Activated CD4-positive, alpha-beta memory T cell treated with anti-CD3 and anti-CD28 coated beads, Interleukin-2, amount 10 ng/mL, durations not matched to agents 7 days and 5 days (primary cell): ENCODE data around the gene BMP3. TPM values are rescaled to one million over a fixed set of nuclear protein-coding genes. Genes with fewer than 3 reads are reported as not detected.
"Not testable (repeated sequence)": the region's sequence is repeated elsewhere in the genome, so short reads cannot be mapped to it uniquely, and the experiment has no call there.

Source experiments
- CTCF ChIA-PET: fragments of 350-600 bp; sonication (Branson Sonifier 250); formaldehyde crosslinking; loops from one replicate; lab custom pipeline; 2021; ENCODE audit warnings: antibody characterized with exemption, inconsistent platforms; lab: Charles Lee
- POLR2A ChIA-PET: fragments of 350-600 bp; sonication (Branson Sonifier 250); formaldehyde crosslinking; loops from one replicate; lab custom pipeline; 2021; ENCODE audit warnings: antibody characterized with exemption; lab: Charles Lee
- DNase-seq: peaks from one replicate; pipeline ENCODE4 v3.0.0-alpha.2; 2020
- H3K27ac Mint-ChIP-seq: one replicate; pipeline ENCODE4 v1.8.0; 2021; ENCODE audit warnings: mild to moderate bottlenecking, mixed read lengths
- H3K27me3 Mint-ChIP-seq: one replicate; pipeline ENCODE4 v1.8.0; 2021; ENCODE audit warnings: mixed read lengths
- H3K36me3 Mint-ChIP-seq: one replicate; pipeline ENCODE4 v1.8.0; 2021; ENCODE audit warnings: low read depth, mixed read lengths
- H3K4me1 Mint-ChIP-seq: one replicate; pipeline ENCODE4 v1.8.0; 2021; ENCODE audit warnings: mixed read lengths
- H3K4me3 Mint-ChIP-seq: one replicate; pipeline ENCODE4 v1.8.0; 2021; ENCODE audit warnings: mild to moderate bottlenecking, mixed read lengths
- H3K9me3 Mint-ChIP-seq: one replicate; pipeline ENCODE4 v1.8.0; 2021; ENCODE audit warnings: mixed read lengths
- total RNA-seq, 2 experiments: library from RNA; stranded (reverse); gene quantifications; one replicate each; pipeline ENCODE4 v1.2.3, GENCODE V29; 2021

Gene BMP3
- total RNA-seq = not detected

DNA sequence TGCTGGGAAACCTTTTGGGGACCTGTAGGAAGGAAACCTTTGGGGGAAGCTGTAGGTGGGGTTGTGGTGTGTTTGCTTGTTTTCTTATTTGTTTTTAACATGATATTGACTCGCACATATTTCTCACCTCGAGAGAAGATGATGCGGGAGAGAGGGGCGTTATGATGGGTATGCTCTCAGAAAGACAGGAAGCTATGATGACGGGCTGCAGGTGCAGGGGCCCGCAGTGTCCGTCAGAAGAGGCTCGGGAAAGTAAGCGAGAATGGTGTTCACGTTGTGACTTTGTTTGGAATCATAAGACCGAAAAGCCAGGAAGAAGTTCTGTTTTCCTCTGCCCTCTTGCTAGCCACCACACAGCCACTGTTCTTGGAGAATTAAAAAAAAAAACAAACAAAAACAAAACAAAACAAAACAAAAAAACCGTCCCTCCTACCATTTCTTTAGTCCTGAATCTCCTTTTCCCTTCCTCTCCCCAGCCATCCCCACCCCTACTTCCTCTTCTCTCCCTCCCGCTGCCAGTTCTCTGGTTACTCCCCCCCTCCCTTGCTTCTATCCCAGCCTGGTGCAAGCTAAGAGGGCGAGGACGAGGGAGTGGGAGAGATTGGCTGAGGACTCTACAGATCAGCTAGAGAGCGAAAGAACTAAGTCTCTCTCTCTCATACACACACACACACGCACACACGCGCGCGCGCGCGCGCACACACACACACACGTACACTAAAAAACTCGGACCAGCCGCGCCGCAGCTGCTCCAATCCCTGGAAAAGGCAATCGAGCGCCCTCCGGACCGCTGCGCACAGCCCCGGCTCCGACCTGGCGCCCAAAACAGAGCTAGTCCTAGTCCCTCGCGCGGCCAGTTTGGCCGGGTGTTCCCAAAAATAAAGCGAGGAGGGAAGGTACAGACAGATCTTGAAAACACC is at the start of gene BMP3:
BMP3 (plus strand) TSS at position 648 of the 920 bp plus-strand sequence. CDS start 577 bp downstream, outside the sequence.
- no peaks in the 10 kb centered on the region for H3K36me3 Mint-ChIP-seq
- CTCF ChIA-PET = interaction anchor here (2.7 kb wide), 1 partner anchor 9 kb away, joined by 12 read pairs; no protein-coding TSS in a partner anchor
- POLR2A ChIA-PET = no interaction called here
- DNase-seq = no peak
- no peak within 1 kb of the TSS for H3K27ac Mint-ChIP-seq
- H3K4me3 Mint-ChIP-seq = peak within 1 kb of the TSS; percentile 57
- no peaks in the 10 kb centered on the region for H3K9me3 Mint-ChIP-seq
- H3K27me3 Mint-ChIP-seq = peaks cover 67% of the 10 kb centered on the region
- peaks cover 9% of the 10 kb centered on the region for H3K4me1 Mint-ChIP-seq

DNA sequence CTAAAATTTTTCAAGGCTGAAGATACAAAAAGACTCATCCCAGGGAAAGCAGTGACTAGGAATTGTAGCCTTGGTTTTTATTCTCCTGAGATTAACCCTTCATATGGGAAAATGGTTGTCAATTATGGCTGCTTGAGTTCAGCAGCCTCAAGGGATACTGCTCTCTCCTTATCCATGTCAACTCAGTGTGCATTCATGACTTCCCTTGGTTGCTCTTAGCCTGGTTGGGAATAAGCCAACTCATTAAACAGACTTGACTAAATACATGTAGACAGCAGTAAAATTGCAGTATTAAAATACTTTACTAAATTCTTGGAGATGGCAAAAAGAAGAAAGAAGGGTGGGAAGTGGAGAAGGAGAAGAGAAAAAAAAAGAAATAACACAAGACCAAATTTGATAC is 44.5 kb upstream of the BMP3 start:
- Mint-ChIP-seq H3K4me1 (no peaks in the 10 kb centered on the region), H3K27me3 (peaks cover 4% of the 10 kb centered on the region), H3K36me3 (no peaks in the 10 kb centered on the region), H3K9me3 (no peaks in the 10 kb centered on the region), H3K27ac (no peak overlapping the region), H3K4me3 (no peak overlapping the region)
- ChIA-PET POLR2A (no interaction called here), CTCF (interaction anchor here (1.2 kb wide), 1 partner anchor 620 kb away, joined by 4 read pairs; no protein-coding TSS in a partner anchor)
- DNase-seq = no peak

GRCh38 chr4:80989921-80990544 is 40.5 kb upstream of the BMP3 start:
- no peaks in the 10 kb centered on the region for H3K9me3 Mint-ChIP-seq
- no peaks in the 10 kb centered on the region for H3K27me3 Mint-ChIP-seq
- no peaks in the 10 kb centered on the region for H3K4me1 Mint-ChIP-seq
- no peak overlapping the region for H3K4me3 Mint-ChIP-seq
- no peak for DNase-seq
- ChIA-PET CTCF (interaction anchor here (0.6 to 2.6 kb wide), 9 partner anchors 10 to 664 kb away, joined by 3 to 16 read pairs (median 3); no protein-coding TSS in a partner anchor), POLR2A (no interaction called here)
- no peak overlapping the region for H3K27ac Mint-ChIP-seq
- H3K36me3 Mint-ChIP-seq = no peaks in the 10 kb centered on the region

DNA sequence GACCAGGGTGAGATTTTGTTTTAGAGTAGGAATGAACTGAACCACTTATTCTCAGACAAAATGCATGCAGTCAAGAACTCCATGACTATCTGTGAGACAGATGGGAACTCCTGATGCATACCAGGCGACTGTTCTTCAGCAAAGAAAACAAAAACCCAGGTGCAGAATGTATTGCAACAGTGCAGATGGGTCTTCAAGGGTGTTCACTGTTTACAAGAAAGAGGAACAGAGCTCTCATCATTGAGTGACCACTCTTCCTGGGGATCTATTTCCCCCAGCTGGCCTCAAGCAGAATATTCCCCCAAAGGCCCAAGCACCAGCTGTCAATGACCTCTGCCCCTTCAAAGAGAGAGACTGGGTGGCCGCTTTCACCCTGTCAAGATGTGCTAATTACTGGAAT is 39.7 kb upstream of the BMP3 start:
- H3K4me3 Mint-ChIP-seq = no peak overlapping the region
- no peaks in the 10 kb centered on the region for H3K36me3 Mint-ChIP-seq
- ChIA-PET POLR2A (no interaction called here), CTCF (interaction anchor here (0.7 to 2.6 kb wide), 5 partner anchors 10 to 661 kb away, joined by 3 to 7 read pairs (median 3); no protein-coding TSS in a partner anchor)
- DNase-seq = no peak
- H3K9me3 Mint-ChIP-seq = no peaks in the 10 kb centered on the region
- H3K27ac Mint-ChIP-seq = no peak overlapping the region
- H3K27me3 Mint-ChIP-seq = no peaks in the 10 kb centered on the region
- no peaks in the 10 kb centered on the region for H3K4me1 Mint-ChIP-seq

GRCh38 chr4:80999943-81000342 is 30.6 kb upstream of the BMP3 start:
- no peak for DNase-seq
- Mint-ChIP-seq H3K4me3 (no peak overlapping the region), H3K4me1 (no peaks in the 10 kb centered on the region), H3K27ac (no peak overlapping the region), H3K9me3 (peaks cover 3% of the 10 kb centered on the region), H3K36me3 (no peaks in the 10 kb centered on the region), H3K27me3 (peaks cover 5% of the 10 kb centered on the region)
- ChIA-PET CTCF (no interaction called here), POLR2A (no interaction called here)

DNA sequence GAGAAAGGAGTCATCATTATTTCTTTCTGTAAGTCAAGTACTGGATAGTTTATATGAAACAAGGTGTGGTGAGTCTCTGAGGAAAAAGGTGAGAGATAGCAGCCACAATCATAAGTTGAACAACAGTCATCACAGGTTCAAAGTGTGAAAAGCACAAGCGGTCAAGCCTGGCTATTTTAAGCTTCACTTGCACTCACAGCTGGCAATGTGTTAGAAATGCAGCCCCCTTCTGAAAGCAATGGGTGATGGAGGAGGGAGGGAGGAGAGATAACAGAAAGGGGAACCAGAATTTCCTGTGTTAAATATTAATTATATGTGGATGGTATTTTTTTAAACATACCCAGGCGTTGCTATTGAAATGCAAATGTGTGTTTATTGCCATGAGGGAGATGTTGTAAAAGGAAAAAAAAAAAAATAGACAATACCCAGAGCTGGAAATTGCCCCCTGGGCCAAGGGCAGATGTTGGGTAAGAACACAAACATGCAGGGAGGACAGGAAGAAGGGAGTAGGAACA is 26.9 kb upstream of the BMP3 start:
- POLR2A ChIA-PET = no interaction called here
- Mint-ChIP-seq H3K4me3 (no peak overlapping the region), H3K36me3 (no peaks in the 10 kb centered on the region), H3K9me3 (peaks cover 4% of the 10 kb centered on the region), H3K27me3 (peaks cover 6% of the 10 kb centered on the region), H3K27ac (no peak overlapping the region), H3K4me1 (no peaks in the 10 kb centered on the region)
- CTCF ChIA-PET = no interaction called here
- no peak for DNase-seq

DNA sequence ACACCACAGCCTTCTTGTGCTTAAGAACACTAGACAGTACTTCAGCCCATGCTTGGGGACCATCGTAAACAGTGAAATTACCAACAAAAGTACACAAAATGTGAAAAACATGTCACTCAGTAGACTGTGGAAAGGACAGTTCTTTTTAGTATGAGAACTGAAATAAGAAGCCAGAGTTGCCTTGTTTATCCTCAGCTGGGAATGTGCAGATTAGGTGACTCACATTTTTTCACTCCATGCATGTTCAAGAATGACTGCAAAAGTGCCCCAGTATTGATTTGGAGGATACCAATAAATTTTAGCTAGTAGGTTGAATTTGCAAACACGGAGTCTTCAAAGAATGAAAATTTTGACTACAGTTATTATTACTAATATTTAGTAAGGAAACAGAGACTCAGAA is 23.1 kb upstream of the BMP3 start:
- Mint-ChIP-seq H3K27ac (no peak overlapping the region), H3K4me1 (no peaks in the 10 kb centered on the region), H3K9me3 (peaks cover 4% of the 10 kb centered on the region), H3K36me3 (no peaks in the 10 kb centered on the region), H3K4me3 (no peak overlapping the region), H3K27me3 (peaks cover 6% of the 10 kb centered on the region)
- POLR2A ChIA-PET = no interaction called here
- no peak for DNase-seq
- CTCF ChIA-PET = no interaction called here

DNA sequence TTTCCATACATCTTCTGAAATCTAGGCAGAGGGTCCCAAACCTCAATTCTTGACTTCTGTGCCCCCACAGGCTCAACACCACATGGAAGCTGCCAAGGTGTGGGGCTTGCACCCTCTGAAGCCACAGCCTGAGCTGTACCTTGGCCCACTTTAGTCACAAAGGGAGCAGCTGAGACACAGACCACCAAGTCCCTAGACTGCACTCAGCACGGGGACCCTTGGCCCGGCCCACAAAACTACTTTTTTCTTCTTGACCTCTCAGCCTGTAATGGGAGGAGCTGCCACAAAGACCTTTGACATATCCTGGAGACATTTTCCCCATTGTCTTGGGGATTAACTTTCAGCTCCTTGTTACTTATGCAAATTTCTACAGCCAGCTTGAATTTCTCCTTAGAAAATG is 13.9 kb upstream of the BMP3 start:
- H3K9me3 Mint-ChIP-seq, H3K4me3 Mint-ChIP-seq, H3K4me1 Mint-ChIP-seq, H3K36me3 Mint-ChIP-seq, H3K27me3 Mint-ChIP-seq, POLR2A ChIA-PET, DNase-seq, H3K27ac Mint-ChIP-seq, CTCF ChIA-PET: not testable (repeated sequence)

GRCh38 chr4:81019006-81019405 is 11.5 kb upstream of the BMP3 start:
- ChIA-PET CTCF (no interaction called here), POLR2A (no interaction called here)
- Mint-ChIP-seq H3K36me3 (no peaks in the 10 kb centered on the region), H3K27ac (no peak overlapping the region), H3K27me3 (peaks cover 14% of the 10 kb centered on the region), H3K4me3 (no peak overlapping the region), H3K4me1 (no peaks in the 10 kb centered on the region), H3K9me3 (no peaks in the 10 kb centered on the region)
- no peak for DNase-seq

- DNase-seq = no peak
- ChIA-PET POLR2A (no interaction called here), CTCF (no interaction called here)
- Mint-ChIP-seq H3K27ac (no peak overlapping the region), H3K27me3 (peaks cover 25% of the 10 kb centered on the region), H3K4me1 (no peaks in the 10 kb centered on the region), H3K9me3 (no peaks in the 10 kb centered on the region), H3K4me3 (no peak overlapping the region), H3K36me3 (no peaks in the 10 kb centered on the region)
These were observed 9.2 kb upstream of the BMP3 start for GRCh38 chr4:81021142-81021944.

- POLR2A ChIA-PET = no interaction called here
- no peaks in the 10 kb centered on the region for H3K9me3 Mint-ChIP-seq
These were observed 8.5 kb upstream of the BMP3 start for GRCh38 chr4:81021981-81022380.

DNA sequence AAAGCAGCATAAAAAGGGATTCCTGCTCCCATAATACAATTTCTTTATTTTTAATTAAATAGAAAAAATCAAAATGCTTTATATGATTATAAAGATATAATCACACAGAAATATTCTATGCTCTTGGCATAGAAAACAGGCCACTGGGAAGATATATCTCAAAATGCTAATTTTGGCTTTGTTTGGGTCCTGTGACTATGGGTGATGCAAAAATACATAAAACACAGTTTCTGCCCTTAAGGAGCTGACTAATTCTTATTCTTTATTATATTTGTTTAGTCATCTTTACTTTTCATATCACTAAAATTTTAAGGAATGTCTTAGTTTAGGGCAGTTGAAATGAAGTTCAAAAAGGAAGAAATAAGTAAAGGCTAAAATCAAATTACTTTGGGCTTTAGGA is 7.0 kb upstream of the BMP3 start:
- H3K4me3 Mint-ChIP-seq = no peak overlapping the region
- peaks cover 32% of the 10 kb centered on the region for H3K27me3 Mint-ChIP-seq
- DNase-seq = no peak
- ChIA-PET CTCF (no interaction called here), POLR2A (no interaction called here)
- H3K9me3 Mint-ChIP-seq = no peaks in the 10 kb centered on the region
- H3K36me3 Mint-ChIP-seq = no peaks in the 10 kb centered on the region
- H3K4me1 Mint-ChIP-seq = no peaks in the 10 kb centered on the region
- H3K27ac Mint-ChIP-seq = no peak overlapping the region

More at GRCh38 chr4:81021981-81022380, 8.5 kb upstream of the BMP3 start:
- no peak for DNase-seq
- CTCF ChIA-PET = no interaction called here
- H3K4me3 Mint-ChIP-seq = no peak overlapping the region
- H3K4me1 Mint-ChIP-seq = no peaks in the 10 kb centered on the region
- no peaks in the 10 kb centered on the region for H3K36me3 Mint-ChIP-seq
- H3K27me3 Mint-ChIP-seq = peaks cover 29% of the 10 kb centered on the region
- H3K27ac Mint-ChIP-seq = no peak overlapping the region
